Thyroid gland (tissue), 4 donors: ENCODE results near the gene MRPL12. TPM values are rescaled to one million over a fixed set of nuclear protein-coding genes. Genes with fewer than 3 reads are reported as not detected.

Experiments used
- DNase-seq, 2 donors: peaks; one replicate each; pipeline ENCODE4 v3.0.0-alpha.2; 2019
- H3K27ac ChIP-seq, 3 donors: fragments of 200-600 bp; sonication (generic); 1 replicate in 2 of 3; 2 replicates in 1 of 3; pipeline ENCODE4 v1.5.1; 2016 to 2019; ENCODE audit warnings: mild to moderate bottlenecking in 1 of 3, moderate library complexity in 1 of 3
- H3K27me3 ChIP-seq: fragments of 200-600 bp; sonication (generic); one replicate; pipeline ENCODE4 v1.5.1; 2019
- H3K36me3 ChIP-seq, 2 donors: fragments of 200-600 bp; sonication (generic); one replicate each; pipeline ENCODE4 v1.5.1; 2016 to 2019
- H3K4me1 ChIP-seq, 2 donors: fragments of 200-600 bp; sonication (generic); one replicate each; pipeline ENCODE4 v1.5.1; 2017 to 2019
- H3K4me3 ChIP-seq, 3 donors: fragments of 200-600 bp; sonication (generic); replicated peaks in 1 of 3; 1 replicate in 2 of 3; 2 replicates in 1 of 3; pipeline ENCODE4 v1.5.1; 2016; ENCODE audit warnings: mild to moderate bottlenecking in 1 of 3
- H3K9me3 ChIP-seq: fragments of 200-600 bp; sonication (generic); one replicate; pipeline ENCODE4 v1.5.1; 2017
- CTCF ChIP-seq, 6 experiments: fragments of 200-600 bp in 3 of 6; fragments of 450-650 bp in 3 of 6; sonication (generic) in 3 of 6; IDR thresholded peaks; one replicate each; pipeline ENCODE4 v1.5.1; 2016 to 2019; ENCODE audit warnings: antibody characterized with exemption in 6 of 6, mild to moderate bottlenecking in 2 of 6, inconsistent platforms in 1 of 6, moderate library complexity in 1 of 6
- POLR2A ChIP-seq, 2 donors: fragments of 450-650 bp; IDR thresholded peaks; one replicate each; pipeline ENCODE4 v1.6.1; 2017; ENCODE audit warnings: antibody characterized with exemption in 2 of 2, mild to moderate bottlenecking in 2 of 2, moderate library complexity in 1 of 2
- WGBS, 2 donors: methylation state at CpG; one replicate each; pipeline ENCODE4 v1.1.5; 2017; 5-methylcytosine and 5-hydroxymethylcytosine counted together
- intact Hi-C: fragments of 100-400 bp; cut with DNase I; formaldehyde crosslinking; loops from one replicate; pipeline ENCODE4 v1.15.1; 2023
- total RNA-seq, 4 donors: library from RNA; depleted of rRNA; stranded (reverse); fragments of >200 nt; gene quantifications; one replicate each; pipeline ENCODE4 v1.2.3, GENCODE V29; 2016

The MRPL12 gene
- total RNA-seq, 4 donors from 2014 or later = 30.7 to 89.3 (median 46.4) TPM

- Histone ChIP-seq H3K4me1 (peaks cover 18 to 24% of the 10 kb centered on the region in 2 donors), H3K27me3 (no peaks in the 10 kb centered on the region), H3K36me3 (peaks cover 34 to 48% of the 10 kb centered on the region in 2 donors), H3K9me3 (no peaks in the 10 kb centered on the region), H3K4me3 (no peak overlapping the region), H3K27ac (no peak overlapping the region)
- intact Hi-C loops = no loop called here
- TF ChIP-seq CTCF (IDR thresholded peaks at IDR 0.05) = no peak
- 91 to 93% methylated on average over 22 to 24 of the region's 25 CpGs for WGBS, 2 donors
- DNase-seq = no peak
Observed at GRCh38 chr17:81700353-81701287, 2.5 kb upstream of the MRPL12 start.

- Histone ChIP-seq H3K4me3 (peak overlapping the region in 1 of 3 donors; percentile 90), H3K9me3 (no peaks in the 10 kb centered on the region), H3K36me3 (peaks cover 25 to 44% of the 10 kb centered on the region in 2 donors), H3K27ac (no peak overlapping the region), H3K4me1 (peaks cover 18 to 24% of the 10 kb centered on the region in 2 donors), H3K27me3 (no peaks in the 10 kb centered on the region)
- intact Hi-C loops = no loop called here
- 79 to 80% methylated on average over 15 to 16 of the region's 23 CpGs for WGBS, 2 donors
- no peak for DNase-seq
- no peak for TF ChIP-seq POLR2A (IDR thresholded peaks at IDR 0.05)
- no peak for TF ChIP-seq CTCF (IDR thresholded peaks at IDR 0.05)
Observed at GRCh38 chr17:81701288-81702071, 1.7 kb upstream of the MRPL12 start.

GRCh38 chr17:81703747-81704654 lies 834 bp downstream of the MRPL12 start:
- Histone ChIP-seq H3K4me3 (peak overlapping the region; percentile 83 to 98 (median 90)), H3K4me1 (peaks cover 18 to 24% of the 10 kb centered on the region in 2 donors), H3K36me3 (peaks cover 29 to 32% of the 10 kb centered on the region in 2 donors), H3K9me3 (no peaks in the 10 kb centered on the region), H3K27ac (peak overlapping the region; percentile 54 to 82 (median 79)), H3K27me3 (no peaks in the 10 kb centered on the region)
- 35 to 47% methylated on average over 11 to 22 of the region's 27 CpGs for WGBS, 2 donors
- no peak for DNase-seq
- TF ChIP-seq POLR2A (IDR thresholded peaks at IDR 0.05) (no peak), CTCF (IDR thresholded peaks at IDR 0.05) (no peak)
- intact Hi-C loops = no loop called here

GRCh38 chr17:81705518-81706231 lies 2.5 kb downstream of the MRPL12 start:
- no peak for TF ChIP-seq CTCF (IDR thresholded peaks at IDR 0.05)
- TF ChIP-seq POLR2A (IDR thresholded peaks at IDR 0.05) = no peak
- Histone ChIP-seq H3K27ac (no peak overlapping the region), H3K9me3 (no peaks in the 10 kb centered on the region), H3K4me3 (no peak overlapping the region), H3K27me3 (no peaks in the 10 kb centered on the region), H3K36me3 (peaks cover 24% of the 10 kb centered on the region in 2 donors), H3K4me1 (peaks cover 22 to 27% of the 10 kb centered on the region in 2 donors)
- 95 to 97% methylated on average over 30 of the region's 30 CpGs for WGBS, 2 donors
- no peak for DNase-seq
- intact Hi-C loops = no loop called here
